Pancreas (tissue), 10 donors: Measurements from ENCODE around the gene CEL. TPM values are rescaled to one million over a fixed set of nuclear protein-coding genes. Genes with fewer than 3 reads are reported as not detected.

Experiments used
- ATAC-seq, 4 donors: fragments of 200-7000 bp; cut with Tn5 transposase; one replicate each; pipeline versions ENCODE4 v1.8.0 to v1.9.1; 2020; ENCODE audit warnings: mild to moderate bottlenecking in 4 of 4, moderate library complexity in 4 of 4
- DNase-seq, 6 donors: peaks; one replicate each; pipeline ENCODE4 v3.0.0-alpha.2; 2020
- FAIRE-seq: peaks from 2 replicates; lab custom pipeline; 2012; peaks lifted over from hg19 to GRCh38; lab: Jason Lieb, UNC
- H3K27ac ChIP-seq, 4 donors: fragments of 200-600 bp; sonication (generic); 1 replicate in 3 of 4; 2 replicates in 1 of 4; pipeline versions ENCODE4 v1.5.0 to v1.8.0; 2020
- H3K27me3 ChIP-seq, 4 donors: fragments of 200-600 bp; one replicate each; pipeline ENCODE4 v1.8.0; 2021
- H3K36me3 ChIP-seq, 3 donors: fragments of 200-600 bp; sonication (generic) in 1 of 3; one replicate each; pipeline versions ENCODE4 v1.5.0 to v1.8.0; 2020 to 2021
- H3K4me1 ChIP-seq, 3 donors: fragments of 200-600 bp; one replicate each; pipeline ENCODE4 v1.8.0; 2021
- H3K4me3 ChIP-seq, 4 donors: fragments of 200-600 bp; sonication (generic) in 2 of 4; one replicate each; pipeline versions ENCODE4 v1.5.0 to v1.8.0; 2020 to 2021
- H3K9me3 ChIP-seq, 4 donors: fragments of 200-600 bp; one replicate each; pipeline ENCODE4 v1.8.0; 2021
- CTCF ChIP-seq, 4 donors: fragments of 200-600 bp; sonication (generic) in 3 of 4; IDR thresholded peaks; one replicate each; pipeline versions ENCODE4 v1.5.0 to v1.8.0; 2021; ENCODE audit warnings: antibody characterized with exemption in 4 of 4
- WGBS, 2 donors: extraction: QIAGEN DNeasy Blood & Tissue Kit; methylation state at CpG; one replicate each; pipeline ENCODE4 v1.1.7; 2013; 5-methylcytosine and 5-hydroxymethylcytosine counted together
- intact Hi-C, 3 donors: fragments of 100-400 bp; cut with DNase I; formaldehyde crosslinking; loops; one replicate each; pipeline versions ENCODE4 v1.11.1 to v1.14.2; 2022
- polyA plus RNA-seq, 2 donors: library from polyadenylated mRNA; stranded (reverse); fragments of 200-250 nt; gene quantifications; one replicate each; pipeline ENCODE4 v1.2.3, GENCODE V29; 2013
- total RNA-seq, 6 donors: library from RNA; stranded (reverse); fragmentation: NEBNext Ultra II Directional in 4 of 6; extraction: Animal tissue kit (Norgen Biotek cat#: 25700) in 4 of 6; gene quantifications; one replicate each; pipeline versions ENCODE4 v1.2.1 to v1.2.4, GENCODE V29; 2021 to 2023
- donor health status: healthy with polysubstance abuse.
- donor health status: DM: no; HTN: no; CAD: no; lungs with moderate emphysema.
- donor health status: DM: no; HTN: no; CAD: no.
- donor health status: control.
- donor health status: control.
- donor health status: Bipolar disorder and iron deficiency.
- donor health status: DM: yes; HTN: yes; CAD: no.
- donor health status: DM: no; HTN: no; CAD: no.
- donor health status: DM: no; HTN: no; CAD: no.
- donor health status: DM: yes; HTN: yes; CAD: no.

The CEL gene
- total and polyA plus RNA-seq, 8 donors, result 2,560 to 24,413 (median 16,465) TPM

GRCh38 chr9:133031496-133031911, 30.3 kb upstream of the CEL start:
- no peak for ATAC-seq
- Histone ChIP-seq H3K4me3 (peak overlapping the region; percentile 60 to 95 (median 89)), H3K9me3 (no peaks in the 10 kb centered on the region), H3K27me3 (no peaks in the 10 kb centered on the region), H3K4me1 (peaks cover 11 to 21% (median 13%) of the 10 kb centered on the region in 3 donors), H3K27ac (no peak overlapping the region), H3K36me3 (no peaks in the 10 kb centered on the region)
- DNase-seq, result peak in 1 of 6 donors; percentile 11
- FAIRE-seq, result no peak
- intact Hi-C loops, result no loop called here
- 52 to 64% methylated on average over 10 of the region's 10 CpGs for WGBS, 2 donors
- TF ChIP-seq CTCF (IDR thresholded peaks at IDR 0.05), result no peak

GRCh38 chr9:133032171-133032570, 29.6 kb upstream of the CEL start:
- intact Hi-C loops, result no loop called here
- Histone ChIP-seq H3K27ac (no peak overlapping the region), H3K9me3 (no peaks in the 10 kb centered on the region), H3K27me3 (no peaks in the 10 kb centered on the region), H3K36me3 (no peaks in the 10 kb centered on the region), H3K4me1 (peaks cover 11 to 21% (median 13%) of the 10 kb centered on the region in 3 donors), H3K4me3 (peak overlapping the region in 1 of 4 donors; percentile 87)
- DNase-seq, result peak in 1 of 6 donors; percentile 11
- TF ChIP-seq CTCF (IDR thresholded peaks at IDR 0.05), result no peak
- no peak for ATAC-seq
- no peak for FAIRE-seq
- WGBS, 2 donors, result 85 to 90% methylated on average over 10 of the region's 10 CpGs

- ATAC-seq, result no peak
- Histone ChIP-seq H3K27me3 (no peaks in the 10 kb centered on the region), H3K27ac (no peak overlapping the region), H3K36me3 (no peaks in the 10 kb centered on the region), H3K9me3 (no peaks in the 10 kb centered on the region), H3K4me3 (no peak overlapping the region), H3K4me1 (peaks cover 9 to 15% (median 11%) of the 10 kb centered on the region in 3 donors)
- no peak for DNase-seq
- no peak for FAIRE-seq
- intact Hi-C loops, result no loop called here
- no peak for TF ChIP-seq CTCF (IDR thresholded peaks at IDR 0.05)
- WGBS, 2 donors, result 59 to 72% methylated on average over 6 of the region's 6 CpGs
Observed at GRCh38 chr9:133035669-133036068, 26.1 kb upstream of the CEL start.

- 90 to 95% methylated on average over 25 of the region's 25 CpGs for WGBS, 2 donors
- TF ChIP-seq CTCF (IDR thresholded peaks at IDR 0.05), result no peak
- Histone ChIP-seq H3K4me3 (no peak overlapping the region), H3K9me3 (no peaks in the 10 kb centered on the region), H3K36me3 (peaks cover 0 to 10% (median 5%) of the 10 kb centered on the region in 3 donors), H3K27me3 (no peaks in the 10 kb centered on the region), H3K4me1 (no peaks in the 10 kb centered on the region), H3K27ac (no peak overlapping the region)
- ATAC-seq (no peak), DNase-seq (peak in 1 of 6 donors; percentile 30), FAIRE-seq (no peak)
- intact Hi-C loops, result no loop called here
Observed at GRCh38 chr9:133037775-133038515, 23.8 kb upstream of the CEL start.
